H1 (cell line): ENCODE results near the gene PPM1D. TPM values are rescaled to one million over a fixed set of nuclear protein-coding genes. Genes with fewer than 3 reads are reported as not detected.

Experiments
- ASH2L ChIP-seq: fragments of 200-600, 300-600 bp; sonication (generic); IDR thresholded peaks from one replicate; pipeline ENCODE4 v1.7.1; 2017; ENCODE audit warnings: low read length
- ATF3 ChIP-seq: IDR thresholded peaks from 2 replicates; pipeline ENCODE4 v1.6.1; 2011; ENCODE audit warnings: low read depth, mild to moderate bottlenecking, low read length; ENCODE audit not compliant: insufficient read depth
- BCL11A ChIP-seq, 2 experiments: IDR thresholded peaks; one replicate each; pipeline ENCODE4 v1.6.1; 2011; ENCODE audit warnings: low read depth in 2 of 2, low read length in 2 of 2, mild to moderate bottlenecking in 2 of 2
- CBX5 ChIP-seq: fragments of 300-800, 300-1000 bp; sonication (generic); IDR thresholded peaks from 2 replicates; pipeline ENCODE4 v1.7.1; 2016; ENCODE audit warnings: antibody characterized with exemption, low read length, low read depth
- CBX8 ChIP-seq: fragments of 300-800, 300-1000 bp; sonication (generic); IDR thresholded peaks from 2 replicates; pipeline ENCODE4 v1.7.1; 2016; ENCODE audit warnings: low read depth, low read length, borderline replicate concordance
- CHD1 ChIP-seq: IDR thresholded peaks from 2 replicates; pipeline ENCODE4 v1.6.1; 2012; ENCODE audit warnings: low read depth, low read length, improper control_type of control experiment
- CHD2 ChIP-seq: IDR thresholded peaks from 2 replicates; pipeline ENCODE4 v1.6.1; 2012; ENCODE audit warnings: low read length, improper control_type of control experiment
- CREB1 ChIP-seq: IDR thresholded peaks from 2 replicates; pipeline ENCODE4 v1.6.1; 2012; ENCODE audit warnings: inconsistent platforms
- EP300 ChIP-seq, 2 experiments: IDR thresholded peaks; 1 replicate in 1 of 2; 2 replicates in 1 of 2; pipeline ENCODE4 v1.6.1; 2011 to 2012; ENCODE audit warnings: low read depth in 2 of 2, low read length in 2 of 2, mild to moderate bottlenecking in 2 of 2, borderline replicate concordance in 1 of 2, inconsistent platforms in 1 of 2, moderate library complexity in 1 of 2
- EZH2 ChIP-seq: fragments of 200-600 bp; sonication (generic); IDR thresholded peaks from 2 replicates; pipeline ENCODE4 v1.7.1; 2012; ENCODE audit warnings: low read depth, mild to moderate bottlenecking, moderate library complexity, low read length, inconsistent platforms; ENCODE audit not compliant: severe bottlenecking
- FOSL1 ChIP-seq: IDR thresholded peaks from 2 replicates; pipeline ENCODE4 v1.6.1; 2011; ENCODE audit warnings: mild to moderate bottlenecking, low read depth, low read length, moderate library complexity; ENCODE audit not compliant: insufficient read depth
- HDAC6 ChIP-seq: IDR thresholded peaks from one replicate; pipeline ENCODE4 v1.7.1; 2012; ENCODE audit warnings: low read depth, mild to moderate bottlenecking, inconsistent platforms, low read length, moderate library complexity
- JUN ChIP-seq: IDR thresholded peaks from 2 replicates; pipeline ENCODE4 v1.6.1; 2011; ENCODE audit warnings: low read depth, mild to moderate bottlenecking, improper control_type of control experiment, low read length
- JUND ChIP-seq: IDR thresholded peaks from 2 replicates; pipeline ENCODE4 v1.6.1; 2011; ENCODE audit warnings: mild to moderate bottlenecking, improper control_type of control experiment, low read length
- KDM1A ChIP-seq: fragments of 200-600, 300-600 bp; sonication (generic); IDR thresholded peaks from 2 replicates; pipeline ENCODE4 v1.7.1; 2016; ENCODE audit warnings: mild to moderate bottlenecking, low read length, borderline replicate concordance
- KDM4A ChIP-seq: IDR thresholded peaks from one replicate; pipeline ENCODE4 v1.7.1; 2012; ENCODE audit warnings: low read depth, mild to moderate bottlenecking, moderate library complexity, low read length, inconsistent platforms; ENCODE audit not compliant: severe bottlenecking
- POLR2A ChIP-seq, 2 experiments: IDR thresholded peaks; 1 replicate in 1 of 2; 2 replicates in 1 of 2; pipeline ENCODE4 v1.6.1; 2011; ENCODE audit warnings: low read depth in 2 of 2, low read length in 2 of 2, mild to moderate bottlenecking in 2 of 2; ENCODE audit errors: control extremely low read depth in 1 of 2
- RBBP5 ChIP-seq: IDR thresholded peaks from 2 replicates; pipeline ENCODE4 v1.7.1; 2012; ENCODE audit warnings: low read depth, mild to moderate bottlenecking, inconsistent platforms, low read length, moderate library complexity, borderline replicate concordance
- SAP30 ChIP-seq: fragments of 300-600 bp; sonication (generic); IDR thresholded peaks from 2 replicates; pipeline ENCODE4 v1.7.1; 2012; ENCODE audit warnings: low read length, moderate library complexity, mild to moderate bottlenecking, inconsistent platforms; ENCODE audit not compliant: insufficient read depth, insufficient replicate concordance
- TCF12 ChIP-seq: IDR thresholded peaks from 2 replicates; pipeline ENCODE4 v1.6.1; 2011; ENCODE audit warnings: low read depth, mild to moderate bottlenecking, low read length
- polyA plus RNA-seq, 7 experiments: library from polyadenylated mRNA; depleted of rRNA in 3 of 7; stranded (reverse) in 5 of 7; unstranded in 2 of 7; fragments of >200 nt in 5 of 7; fragments of 200-250 nt in 2 of 7; gene quantifications; 1 replicate in 5 of 7; 2 replicates in 1 of 7; 4 replicates in 1 of 7; pipeline versions ENCODE4 v1.2.1 to v1.2.3, GENCODE V29; 2011 to 2013; ENCODE audit warnings: missing spikeins in 2 of 7, mixed read lengths in 2 of 7
- total RNA-seq: library from RNA; stranded (reverse); fragmentation: NEBNext Ultra II Directional; extraction: Animal tissue kit (Norgen Biotek cat#: 25700); gene quantifications from 2 replicates; pipeline ENCODE4 v1.2.1, GENCODE V29; 2021

Gene PPM1D
- total and polyA plus RNA-seq, 2 of the 8 experiments (the other 6 are each of a cell fraction or from before 2014, with no cell fraction given) = 5.0 to 16.7 TPM

GRCh38 chr17:60600490-60601446, 775 bp downstream of the PPM1D start (continued):
- no peak for TF ChIP-seq HDAC6
- TF ChIP-seq KDM4A = peak; percentile 62
- TF ChIP-seq KDM1A = no peak
- TF ChIP-seq EP300 (IDR thresholded peaks at IDR 0.05; ENCODE audit: borderline replicate concordance in 1 of 2, low read depth in 2 of 2, low read length in 2 of 2) = no peak
- no peak for TF ChIP-seq CBX8
- TF ChIP-seq ASH2L = no peak
- TF ChIP-seq JUND = no peak
- TF ChIP-seq SAP30 = peak; percentile 96
- TF ChIP-seq JUN = no peak
- TF ChIP-seq ATF3 = no peak
- no peak for TF ChIP-seq TCF12
- TF ChIP-seq RBBP5 = no peak
- TF ChIP-seq CBX5 = no peak
- TF ChIP-seq EZH2 = no peak
- peak; percentile 18; the same call in 1 of the 2 replicates for TF ChIP-seq CHD2
- TF ChIP-seq CHD1 = no peak
- TF ChIP-seq POLR2A (IDR thresholded peaks at IDR 0.05; ENCODE audit: control extremely low read depth in 1 of 2, low read depth in 2 of 2, low read length in 2 of 2) = no peak
- TF ChIP-seq FOSL1 = no peak
- no peak for TF ChIP-seq BCL11A (IDR thresholded peaks at IDR 0.05; ENCODE audit: low read depth in 2 of 2, low read length in 2 of 2)
- no peak for TF ChIP-seq CREB1
